ENCODE measurements around the gene PKNOX2. TPM values are rescaled to one million over a fixed set of nuclear protein-coding genes. Genes with fewer than 3 reads are reported as not detected.

PKNOX2 gene
- total RNA-seq, 1 donor from 2014 or later, result not detected

DNA sequence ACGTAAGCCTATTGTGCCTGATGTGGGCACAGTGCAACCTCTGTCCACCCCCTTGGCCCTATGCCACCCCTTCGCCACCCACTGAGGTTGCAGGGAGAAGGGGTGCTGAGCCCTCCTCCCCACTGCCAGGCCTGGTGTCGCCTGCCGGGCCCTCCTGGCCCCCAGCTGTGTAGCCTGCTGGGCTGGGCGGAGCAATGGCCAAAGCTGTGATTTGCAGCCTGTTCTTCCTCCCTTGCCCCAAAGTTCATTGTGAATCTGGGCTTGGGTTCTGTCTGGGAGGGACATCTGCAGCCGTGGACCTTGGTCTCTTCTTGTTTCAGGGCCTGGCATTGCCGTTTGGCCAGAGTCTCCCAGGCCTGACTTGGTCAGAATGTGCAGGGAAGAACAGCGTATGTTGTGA is 121.9 kb downstream of the PKNOX2 start:
- no peaks in the 10 kb centered on the region for H3K9me3 Mint-ChIP-seq
- POLR2A ChIA-PET, result no interaction called here
- no peak for TF ChIP-seq CTCF (IDR thresholded peaks at IDR 0.05)
- no peak for DNase-seq
- no peak overlapping the region for H3K27ac Mint-ChIP-seq
- H3K36me3 Mint-ChIP-seq (ENCODE audit: low read depth), result no peaks in the 10 kb centered on the region
- CTCF ChIA-PET, result no interaction called here
- ATAC-seq (ENCODE audit: low read depth), result no peak
- no peak overlapping the region for H3K4me3 Mint-ChIP-seq
- H3K4me1 Mint-ChIP-seq, result no peaks in the 10 kb centered on the region
- peaks cover 6% of the 10 kb centered on the region for H3K27me3 Mint-ChIP-seq
- intact Hi-C loops (cut with micrococcal nuclease), result no loop called here

GRCh38 chr11:125287491-125288210 is 123.1 kb downstream of the PKNOX2 start:
- ChIA-PET CTCF (no interaction called here), POLR2A (no interaction called here)
- Mint-ChIP-seq H3K27ac (no peak overlapping the region), H3K36me3 (ENCODE audit: low read depth) (no peaks in the 10 kb centered on the region), H3K27me3 (peaks cover 10% of the 10 kb centered on the region), H3K9me3 (no peaks in the 10 kb centered on the region), H3K4me1 (no peaks in the 10 kb centered on the region), H3K4me3 (no peak overlapping the region)
- ATAC-seq (ENCODE audit: low read depth) (no peak), DNase-seq (no peak)
- intact Hi-C loops (cut with micrococcal nuclease), result no loop called here
- TF ChIP-seq CTCF (IDR thresholded peaks at IDR 0.05), result no peak

- Mint-ChIP-seq H3K27me3 (peaks cover 10% of the 10 kb centered on the region), H3K4me3 (no peak overlapping the region), H3K4me1 (no peaks in the 10 kb centered on the region), H3K27ac (no peak overlapping the region), H3K36me3 (ENCODE audit: low read depth) (no peaks in the 10 kb centered on the region), H3K9me3 (no peaks in the 10 kb centered on the region)
- no peak for TF ChIP-seq CTCF (IDR thresholded peaks at IDR 0.05)
- ChIA-PET POLR2A (no interaction called here), CTCF (no interaction called here)
- ATAC-seq (ENCODE audit: low read depth) (no peak), DNase-seq (no peak)
- intact Hi-C loops (cut with micrococcal nuclease), result no loop called here
These were observed 125.0 kb downstream of the PKNOX2 start for GRCh38 chr11:125289419-125290098.

DNA sequence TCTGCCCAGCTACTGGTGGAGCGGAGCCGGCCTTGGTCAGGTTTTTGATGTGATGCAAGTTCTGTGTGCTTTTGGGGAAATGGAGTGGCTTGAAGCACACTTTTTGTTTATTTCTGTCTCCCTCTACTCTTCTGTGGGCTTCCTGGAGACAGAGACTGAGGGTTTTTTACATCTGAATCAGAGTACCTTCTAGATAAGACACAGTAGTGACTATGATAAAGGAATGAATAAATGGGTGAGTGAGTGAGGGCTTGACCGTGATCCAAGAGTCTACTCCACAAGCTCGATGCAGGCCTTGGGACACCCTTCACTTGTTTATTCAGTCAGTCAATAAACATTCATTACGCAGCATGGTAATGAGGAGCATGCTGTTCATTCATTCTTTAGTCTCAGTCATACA is 125.7 kb downstream of the PKNOX2 start:
- CTCF ChIA-PET, result no interaction called here
- no peak for TF ChIP-seq CTCF (IDR thresholded peaks at IDR 0.05)
- no peak overlapping the region for H3K27ac Mint-ChIP-seq

DNA sequence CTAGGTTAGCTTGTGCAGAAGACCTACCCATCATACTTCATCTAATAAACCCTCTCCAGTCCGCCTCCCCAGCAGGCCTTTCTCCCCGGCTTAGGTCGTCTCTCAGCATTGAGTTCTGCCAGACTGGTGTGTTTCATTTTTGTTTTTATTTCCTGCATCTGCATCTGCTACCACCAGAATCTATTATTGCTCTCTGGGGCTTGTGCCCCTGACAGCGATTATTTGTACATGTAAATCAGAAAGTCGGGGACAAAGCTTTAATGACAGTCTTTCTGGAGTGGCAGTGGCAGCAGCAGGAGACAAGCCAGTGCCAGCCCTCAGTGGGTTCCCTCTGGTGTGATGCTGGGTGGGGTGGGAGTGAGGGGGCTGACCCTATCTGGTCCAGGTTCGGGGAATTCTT is 127.5 kb downstream of the PKNOX2 start:
- Mint-ChIP-seq H3K27ac (no peak overlapping the region), H3K9me3 (no peaks in the 10 kb centered on the region), H3K27me3 (peaks cover 10% of the 10 kb centered on the region), H3K36me3 (ENCODE audit: low read depth) (no peaks in the 10 kb centered on the region), H3K4me3 (no peak overlapping the region), H3K4me1 (no peaks in the 10 kb centered on the region)
- intact Hi-C loops (cut with micrococcal nuclease), result no loop called here
- ATAC-seq (ENCODE audit: low read depth) (no peak), DNase-seq (no peak)
- TF ChIP-seq CTCF (IDR thresholded peaks at IDR 0.05), result no peak
- POLR2A ChIA-PET, result no interaction called here
- CTCF ChIA-PET, result no interaction called here

More for the DNA sequence above, 125.7 kb downstream of the PKNOX2 start:
- H3K4me3 Mint-ChIP-seq, result no peak overlapping the region
- H3K9me3 Mint-ChIP-seq, result no peaks in the 10 kb centered on the region
- no peak for ATAC-seq (ENCODE audit: low read depth)
- intact Hi-C loops (cut with micrococcal nuclease), result no loop called here
- peaks cover 10% of the 10 kb centered on the region for H3K27me3 Mint-ChIP-seq
- no peaks in the 10 kb centered on the region for H3K4me1 Mint-ChIP-seq
- H3K36me3 Mint-ChIP-seq (ENCODE audit: low read depth), result no peaks in the 10 kb centered on the region
- POLR2A ChIA-PET, result no interaction called here
- DNase-seq, result no peak
